Naive thymus-derived CD4-positive, alpha-beta T cell (primary cell): ENCODE measurements around the gene ADGRL1. TPM values are rescaled to one million over a fixed set of nuclear protein-coding genes. Genes with fewer than 3 reads are reported as not detected.
"Not testable (repeated sequence)": the region's sequence is repeated elsewhere in the genome, so short reads cannot be mapped to it uniquely, and the experiment has no call there.

Source experiments
- ATAC-seq: fragments of 150-1000 bp; cut with Tn5 transposase; 2 replicates; pipeline ENCODE4 v1.10.0; 2021; ENCODE audit warnings: mild to moderate bottlenecking, moderate library complexity
- CTCF ChIA-PET: fragments of 350-600 bp; sonication (Branson Sonifier 250); formaldehyde crosslinking; loops from one replicate; lab custom pipeline; 2021; ENCODE audit warnings: antibody characterized with exemption; lab: Charles Lee
- POLR2A ChIA-PET: fragments of 350-600 bp; sonication (Branson Sonifier 250); formaldehyde crosslinking; loops from one replicate; lab custom pipeline; 2021; ENCODE audit warnings: antibody characterized with exemption, inconsistent platforms; lab: Charles Lee
- DNase-seq, 9 donors: peaks; one replicate each; pipeline versions ENCODE4 v3.0.0 to v3.0.0-alpha.2; 2020 to 2022; ENCODE audit warnings: mixed read lengths in 1 of 9
- H3K27ac ChIP-seq: one replicate; pipeline ENCODE4 v1.7.0; 2013; ENCODE audit warnings: mild to moderate bottlenecking, low read depth, low read length, moderate library complexity
- H3K27me3 ChIP-seq, 2 donors: one replicate each; pipeline ENCODE4 v1.7.0; 2013; ENCODE audit warnings: low read length in 2 of 2, mild to moderate bottlenecking in 2 of 2, moderate library complexity in 2 of 2; ENCODE audit not compliant: control insufficient read depth in 2 of 2, insufficient read depth in 2 of 2
- H3K36me3 ChIP-seq, 3 experiments: 1 replicate in 2 of 3; 2 replicates in 1 of 3; pipeline ENCODE4 v1.7.0; 2013; ENCODE audit warnings: low read length in 3 of 3, mild to moderate bottlenecking in 3 of 3, moderate library complexity in 1 of 3; ENCODE audit not compliant: insufficient read depth in 3 of 3, control insufficient read depth in 2 of 3
- H3K4me1 ChIP-seq, 2 donors: one replicate each; pipeline ENCODE4 v1.7.0; 2013; ENCODE audit warnings: low read length in 2 of 2, mild to moderate bottlenecking in 2 of 2, moderate library complexity in 1 of 2; ENCODE audit not compliant: control insufficient read depth in 2 of 2, insufficient read depth in 2 of 2
- H3K4me3 ChIP-seq: 2 replicates; pipeline ENCODE4 v1.7.0; 2013; ENCODE audit warnings: mild to moderate bottlenecking, low read length
- H3K9me3 ChIP-seq, 3 experiments: 1 replicate in 2 of 3; 2 replicates in 1 of 3; pipeline ENCODE4 v1.7.0; 2013; ENCODE audit warnings: low read length in 3 of 3; ENCODE audit not compliant: control insufficient read depth in 2 of 3
- H3K27ac Mint-ChIP-seq, 9 donors: one replicate each; pipeline ENCODE4 v1.8.0; 2020 to 2022; ENCODE audit warnings: mixed read lengths in 9 of 9, mild to moderate bottlenecking in 8 of 9, moderate library complexity in 5 of 9, inconsistent platforms in 2 of 9
- H3K27me3 Mint-ChIP-seq, 5 donors: one replicate each; pipeline ENCODE4 v1.8.0; 2021 to 2022; ENCODE audit warnings: mixed read lengths in 5 of 5, mild to moderate bottlenecking in 1 of 5
- H3K36me3 Mint-ChIP-seq, 5 donors: one replicate each; pipeline ENCODE4 v1.8.0; 2020 to 2022; ENCODE audit warnings: mixed read lengths in 5 of 5, mild to moderate bottlenecking in 3 of 5, inconsistent platforms in 1 of 5
- H3K4me1 Mint-ChIP-seq, 7 donors: one replicate each; pipeline ENCODE4 v1.8.0; 2020 to 2022; ENCODE audit warnings: mixed read lengths in 7 of 7, mild to moderate bottlenecking in 3 of 7, inconsistent platforms in 1 of 7
- H3K4me3 Mint-ChIP-seq, 10 donors: one replicate each; pipeline ENCODE4 v1.8.0; 2020 to 2022; ENCODE audit warnings: mild to moderate bottlenecking in 10 of 10, mixed read lengths in 10 of 10, moderate library complexity in 6 of 10, inconsistent platforms in 2 of 10
- H3K9me3 Mint-ChIP-seq, 11 donors: one replicate each; pipeline ENCODE4 v1.8.0; 2020 to 2022; ENCODE audit warnings: mixed read lengths in 11 of 11, mild to moderate bottlenecking in 4 of 11, inconsistent platforms in 1 of 11, moderate library complexity in 1 of 11
- intact Hi-C, 2 donors: fragments of 100-400 bp; cut with micrococcal nuclease; formaldehyde crosslinking; loops; one replicate each; pipeline ENCODE4 v1.15.1; 2023
- polyA plus RNA-seq, 2 donors: library from polyadenylated mRNA; unstranded; fragments of 300-500 nt; fragmentation: Illumina TruSeq; gene quantifications; one replicate each; pipeline ENCODE4 v1.2.3, GENCODE V29; 2021
- total RNA-seq, 6 experiments: library from RNA in 5 of 6; stranded (reverse) in 5 of 6; gene quantifications; 1 replicate in 5 of 6; 2 replicates in 1 of 6; pipeline ENCODE4 v1.2.3 and lab custom pipeline; 2021 to 2026

Gene ADGRL1
- total and polyA plus RNA-seq, 7 experiments from 2014 or later, result 0.72 to 39.4 (median 31.1) TPM

DNA sequence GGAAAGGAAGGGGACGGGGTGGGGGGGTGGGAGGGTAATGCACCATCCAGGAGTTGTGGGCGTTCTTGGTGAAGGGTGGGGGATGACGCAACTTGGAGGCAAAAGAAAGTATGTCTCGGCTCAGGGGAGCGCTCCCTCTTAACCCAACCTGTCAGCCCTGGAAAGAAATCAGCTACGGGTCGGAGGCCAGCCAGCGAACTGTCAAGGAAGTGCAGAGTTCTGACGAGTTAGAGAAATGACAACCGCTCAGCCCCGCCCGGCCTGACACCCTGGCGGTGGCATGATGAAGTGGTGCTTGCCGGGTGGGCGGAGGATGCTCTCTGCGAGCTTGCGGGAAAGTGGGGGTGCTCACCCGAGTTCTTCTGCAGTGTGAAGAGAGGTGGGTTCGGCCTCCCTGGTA lies 15.4 kb upstream of the ADGRL1 start:
- H3K27me3 Mint-ChIP-seq, H3K36me3 ChIP-seq, POLR2A ChIA-PET, H3K4me1 ChIP-seq, H3K9me3 Mint-ChIP-seq, H3K9me3 ChIP-seq, H3K27me3 ChIP-seq, H3K4me3 ChIP-seq, H3K27ac ChIP-seq, H3K36me3 Mint-ChIP-seq: not testable (repeated sequence)
- CTCF ChIA-PET, result interaction anchor here (0.6 to 1.1 kb wide), 4 partner anchors 68 to 1479 kb away, joined by 3 to 4 read pairs (median 3); no protein-coding TSS in a partner anchor
- peaks cover 10 to 17% (median 14%) of the 10 kb centered on the region in 7 donors for H3K4me1 Mint-ChIP-seq
- H3K4me3 Mint-ChIP-seq, result peak overlapping the region; percentile 59 to 80 (median 78)
- peak overlapping the region in 6 of 9 donors; percentile 8 to 83 (median 68) for H3K27ac Mint-ChIP-seq
- peak; percentile 93 for ATAC-seq
- DNase-seq, result peak; percentile 58 to 83 (median 71)
- intact Hi-C loops, result loop anchor here in 1 of 2 donors (1.0 to 2.0 kb wide), 2 partner anchors 15 to 67 kb away; partner anchors contain the start of gene ADGRL1

DNA sequence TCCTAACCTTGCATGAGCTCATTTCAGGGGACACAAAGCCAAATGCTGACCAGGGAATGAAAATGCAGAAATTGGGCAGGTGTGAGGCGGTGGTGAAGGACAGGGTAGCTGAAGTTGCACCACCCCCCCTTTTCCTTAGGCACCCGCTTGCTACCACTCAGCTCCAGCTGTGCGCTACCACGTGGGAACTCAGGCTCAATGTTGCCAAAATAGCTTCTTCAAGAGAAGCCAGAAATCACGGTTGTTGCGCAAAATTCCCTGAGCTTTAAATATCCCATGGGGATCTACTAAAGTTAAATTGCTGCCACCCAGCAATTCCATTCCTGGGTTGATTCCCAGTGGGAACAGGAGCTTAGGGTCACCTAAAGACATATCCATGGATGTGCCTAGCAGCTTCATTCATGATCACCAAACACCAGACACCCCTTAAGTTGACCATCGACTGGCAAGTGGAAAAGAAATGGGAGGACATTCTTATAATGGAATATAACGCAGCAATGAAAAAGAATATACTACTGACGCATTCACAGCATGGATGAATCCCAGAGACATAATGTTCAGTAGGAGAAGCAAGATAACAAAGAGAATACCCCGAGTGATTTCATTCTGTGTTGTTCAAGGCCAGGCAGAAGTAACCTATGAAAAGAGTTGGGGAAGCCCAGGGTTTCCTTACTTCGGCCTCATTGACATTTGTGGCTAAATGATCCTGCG lies 12.8 kb upstream of the ADGRL1 start:
- Histone ChIP-seq H3K36me3 (no peaks in the 10 kb centered on the region), H3K27me3 (no peaks in the 10 kb centered on the region), H3K4me3 (no peak overlapping the region), H3K9me3 (no peaks in the 10 kb centered on the region), H3K4me1 (no peaks in the 10 kb centered on the region), H3K27ac (no peak overlapping the region)
- Mint-ChIP-seq H3K4me1 (peaks cover 10 to 18% (median 14%) of the 10 kb centered on the region in 7 donors), H3K4me3 (no peak overlapping the region), H3K27ac (peak overlapping the region in 1 of 9 donors; percentile 29), H3K27me3 (peaks cover 0 to 6% (median 0%) of the 10 kb centered on the region in 5 donors), H3K9me3 (peaks cover 0 to 4% (median 0%) of the 10 kb centered on the region in 11 donors), H3K36me3 (no peaks in the 10 kb centered on the region)
- ChIA-PET POLR2A (no interaction called here), CTCF (interaction anchor here (0.6 kb wide), 1 partner anchor 57 kb away, joined by 3 read pairs; no protein-coding TSS in a partner anchor)
- DNase-seq (no peak), ATAC-seq (no peak)
- intact Hi-C loops, result no loop called here

GRCh38 chr19:14217886-14218285 lies 11.9 kb upstream of the ADGRL1 start:
- H3K36me3 ChIP-seq, H3K27me3 ChIP-seq, H3K27ac Mint-ChIP-seq, H3K9me3 Mint-ChIP-seq, POLR2A ChIA-PET, H3K4me3 ChIP-seq, DNase-seq, H3K27ac ChIP-seq, H3K4me1 ChIP-seq, H3K9me3 ChIP-seq, H3K36me3 Mint-ChIP-seq, H3K27me3 Mint-ChIP-seq, ATAC-seq: not testable (repeated sequence)
- Mint-ChIP-seq H3K4me3 (peak overlapping the region in 1 of 10 donors; percentile 83), H3K4me1 (peaks cover 10 to 18% (median 14%) of the 10 kb centered on the region in 7 donors)
- CTCF ChIA-PET, result interaction anchor here (1.1 to 1.6 kb wide), 2 partner anchors 83 to 132 kb away, joined by 3 to 4 read pairs; no protein-coding TSS in a partner anchor
- intact Hi-C loops, result loop anchor here in 1 of 2 donors (2.0 kb wide), 2 partner anchors 71 to 131 kb away; no protein-coding TSS in a partner anchor

GRCh38 chr19:14214580-14214979 lies 8.6 kb upstream of the ADGRL1 start:
- Histone ChIP-seq H3K36me3 (no peaks in the 10 kb centered on the region), H3K27me3 (no peaks in the 10 kb centered on the region), H3K4me1 (no peaks in the 10 kb centered on the region), H3K27ac (no peak overlapping the region), H3K9me3 (no peaks in the 10 kb centered on the region), H3K4me3 (no peak overlapping the region)
- no peaks in the 10 kb centered on the region for H3K36me3 Mint-ChIP-seq
- ChIA-PET POLR2A (no interaction called here), CTCF (interaction anchor here (0.9 kb wide), 1 partner anchor 142 kb away, joined by 3 read pairs; no protein-coding TSS in a partner anchor)
- ATAC-seq (no peak), DNase-seq (no peak)
- peak overlapping the region in 2 of 9 donors; percentile 63 to 71 for H3K27ac Mint-ChIP-seq
- H3K4me1 Mint-ChIP-seq, result peaks cover 5 to 14% (median 11%) of the 10 kb centered on the region in 7 donors
- H3K9me3 Mint-ChIP-seq, result peaks cover 0 to 5% (median 0%) of the 10 kb centered on the region in 11 donors
- H3K4me3 Mint-ChIP-seq, result no peak overlapping the region
- intact Hi-C loops, result no loop called here
- H3K27me3 Mint-ChIP-seq, result peaks cover 0 to 21% (median 0%) of the 10 kb centered on the region in 5 donors

DNA sequence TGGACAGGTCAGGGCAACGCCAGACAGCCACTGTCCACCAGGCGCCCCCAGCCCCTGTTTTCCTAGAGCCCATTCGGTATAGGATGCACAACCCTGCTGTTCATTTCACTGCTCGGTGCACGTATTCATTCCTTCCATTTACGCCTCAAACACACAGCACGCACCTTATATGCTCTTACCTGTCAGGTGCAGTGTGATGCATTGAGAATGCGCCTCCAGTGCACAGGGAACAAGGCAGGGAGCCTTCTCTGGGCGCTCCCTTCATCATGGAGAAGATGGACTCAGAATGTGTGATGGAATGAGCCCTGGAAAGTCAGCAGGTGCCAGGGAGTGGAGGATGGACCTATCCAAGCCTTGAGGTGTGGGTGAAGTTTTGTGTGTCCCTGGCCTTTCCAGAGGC lies 4.2 kb upstream of the ADGRL1 start:
- Mint-ChIP-seq H3K27me3 (peaks cover 0 to 45% (median 0%) of the 10 kb centered on the region in 5 donors), H3K4me3 (peak overlapping the region in 6 of 10 donors; percentile 67 to 87 (median 74)), H3K4me1 (peaks cover 6 to 27% (median 19%) of the 10 kb centered on the region in 7 donors)
- H3K9me3 Mint-ChIP-seq, intact Hi-C loops, ATAC-seq, H3K27ac Mint-ChIP-seq, H3K27me3 ChIP-seq, H3K4me1 ChIP-seq, H3K36me3 ChIP-seq, H3K36me3 Mint-ChIP-seq, DNase-seq, H3K9me3 ChIP-seq, H3K27ac ChIP-seq, POLR2A ChIA-PET, H3K4me3 ChIP-seq, CTCF ChIA-PET: not testable (repeated sequence)

DNA sequence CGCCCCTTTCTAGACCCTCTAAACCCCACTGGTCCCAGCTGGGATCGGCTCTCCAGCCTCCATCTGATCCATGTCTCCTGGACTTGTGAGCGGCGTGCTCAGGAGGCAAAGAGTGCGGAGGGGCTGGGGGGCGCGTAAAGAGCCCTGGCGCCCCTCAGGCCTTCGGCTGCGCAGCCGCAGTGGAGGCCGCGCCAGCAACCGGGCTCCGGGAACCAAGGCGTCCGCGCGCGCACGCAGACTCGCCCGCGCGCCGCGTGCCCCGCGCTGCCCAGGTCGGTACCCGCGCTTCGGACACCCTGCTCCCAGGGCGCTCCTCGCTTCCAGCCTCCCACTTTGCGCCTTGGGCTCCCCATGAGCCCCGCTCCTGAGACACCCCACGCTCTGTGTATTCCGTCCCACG lies 3.4 kb upstream of the ADGRL1 start:
- H3K4me3 ChIP-seq, ATAC-seq, POLR2A ChIA-PET, H3K4me1 ChIP-seq, DNase-seq, H3K27me3 ChIP-seq, H3K36me3 ChIP-seq, H3K9me3 Mint-ChIP-seq, H3K9me3 ChIP-seq, H3K36me3 Mint-ChIP-seq, CTCF ChIA-PET, H3K27ac ChIP-seq: not testable (repeated sequence)
- H3K4me1 Mint-ChIP-seq, result peaks cover 12 to 33% (median 24%) of the 10 kb centered on the region in 7 donors
- H3K4me3 Mint-ChIP-seq, result peak overlapping the region in 9 of 10 donors; percentile 65 to 87 (median 72)
- peaks cover 0 to 52% (median 0%) of the 10 kb centered on the region in 5 donors for H3K27me3 Mint-ChIP-seq
- peak overlapping the region in 1 of 9 donors; percentile 45 for H3K27ac Mint-ChIP-seq
- intact Hi-C loops, result loop anchor here (5.0 to 10.0 kb wide), 3 partner anchors 127 to 275 kb away; partner anchors contain the start of gene DDX39A (in 1 of the 2)
